ENCODE results near the gene RUNX2.

RUNX2 gene

DNA sequence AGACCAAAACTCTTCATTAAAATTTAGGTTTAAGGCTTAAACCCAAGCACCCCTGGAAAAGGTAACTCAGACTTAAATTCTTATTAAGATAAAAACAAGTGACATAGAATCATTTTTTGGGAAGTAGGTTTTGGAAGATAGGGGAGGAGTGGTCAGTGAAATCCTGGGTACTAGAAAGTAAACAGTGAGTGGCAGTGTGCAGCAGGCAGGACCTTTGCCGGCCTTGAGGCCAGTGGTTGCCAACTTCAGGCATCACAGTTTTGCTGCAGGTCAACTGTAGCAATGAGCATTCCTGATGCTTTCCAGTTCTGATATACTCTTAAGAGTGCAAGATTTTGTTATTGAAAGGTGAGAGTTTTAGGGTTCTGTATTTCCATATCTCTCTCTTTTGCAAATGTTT, 118.9 kb downstream of the RUNX2 start:
- 84% methylated on average over 1 of the region's 1 CpG for WGBS
- peaks cover 15% of the 10 kb centered on the region for H3K4me1 ChIP-seq (ENCODE audit: insufficient read depth, low read length)
- no peaks in the 10 kb centered on the region for H3K27me3 ChIP-seq (ENCODE audit: insufficient read depth, low read length)
- no peak overlapping the region for H3K9ac ChIP-seq (ENCODE audit: low read depth, low read length)
- H3K9me3 ChIP-seq (ENCODE audit: insufficient read depth, low read depth, low read length), result no peaks in the 10 kb centered on the region
- H3K27ac ChIP-seq (ENCODE audit: low read depth, low read length), result no peak overlapping the region
- H3K4me3 ChIP-seq (ENCODE audit: low read length), result no peak overlapping the region
- H3K36me3 ChIP-seq (ENCODE audit: insufficient read depth, low read length), result no peaks in the 10 kb centered on the region

DNA sequence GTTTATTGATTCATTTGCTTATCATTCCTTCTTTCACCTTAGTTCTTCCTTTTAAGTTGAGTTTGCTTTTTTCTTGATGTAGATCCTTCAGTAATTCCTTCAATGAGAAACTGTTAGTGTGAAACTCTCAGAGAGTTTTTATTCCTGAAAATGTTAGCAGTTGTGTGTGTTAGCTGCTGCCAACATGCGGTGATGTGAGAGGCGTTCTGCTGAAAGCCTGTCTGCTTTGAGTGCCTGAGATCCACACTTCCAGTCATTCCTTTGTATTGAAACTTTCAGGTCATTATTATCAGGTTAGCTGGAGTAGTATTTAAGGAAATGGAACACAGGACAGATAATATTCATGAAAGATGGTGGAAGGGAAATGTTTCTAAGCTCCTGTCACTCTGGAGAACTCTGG, 119.6 kb downstream of the RUNX2 start:
- Histone ChIP-seq H3K9me3 (ENCODE audit: insufficient read depth, low read depth, low read length) (no peaks in the 10 kb centered on the region), H3K4me3 (ENCODE audit: low read length) (no peak overlapping the region), H3K36me3 (ENCODE audit: insufficient read depth, low read length) (no peaks in the 10 kb centered on the region), H3K27me3 (ENCODE audit: insufficient read depth, low read length) (no peaks in the 10 kb centered on the region), H3K4me1 (ENCODE audit: insufficient read depth, low read length) (peaks cover 15% of the 10 kb centered on the region), H3K9ac (ENCODE audit: low read depth, low read length) (no peak overlapping the region), H3K27ac (ENCODE audit: low read depth, low read length) (no peak overlapping the region)
- WGBS, result 92% methylated on average over 2 of the region's 2 CpGs

DNA sequence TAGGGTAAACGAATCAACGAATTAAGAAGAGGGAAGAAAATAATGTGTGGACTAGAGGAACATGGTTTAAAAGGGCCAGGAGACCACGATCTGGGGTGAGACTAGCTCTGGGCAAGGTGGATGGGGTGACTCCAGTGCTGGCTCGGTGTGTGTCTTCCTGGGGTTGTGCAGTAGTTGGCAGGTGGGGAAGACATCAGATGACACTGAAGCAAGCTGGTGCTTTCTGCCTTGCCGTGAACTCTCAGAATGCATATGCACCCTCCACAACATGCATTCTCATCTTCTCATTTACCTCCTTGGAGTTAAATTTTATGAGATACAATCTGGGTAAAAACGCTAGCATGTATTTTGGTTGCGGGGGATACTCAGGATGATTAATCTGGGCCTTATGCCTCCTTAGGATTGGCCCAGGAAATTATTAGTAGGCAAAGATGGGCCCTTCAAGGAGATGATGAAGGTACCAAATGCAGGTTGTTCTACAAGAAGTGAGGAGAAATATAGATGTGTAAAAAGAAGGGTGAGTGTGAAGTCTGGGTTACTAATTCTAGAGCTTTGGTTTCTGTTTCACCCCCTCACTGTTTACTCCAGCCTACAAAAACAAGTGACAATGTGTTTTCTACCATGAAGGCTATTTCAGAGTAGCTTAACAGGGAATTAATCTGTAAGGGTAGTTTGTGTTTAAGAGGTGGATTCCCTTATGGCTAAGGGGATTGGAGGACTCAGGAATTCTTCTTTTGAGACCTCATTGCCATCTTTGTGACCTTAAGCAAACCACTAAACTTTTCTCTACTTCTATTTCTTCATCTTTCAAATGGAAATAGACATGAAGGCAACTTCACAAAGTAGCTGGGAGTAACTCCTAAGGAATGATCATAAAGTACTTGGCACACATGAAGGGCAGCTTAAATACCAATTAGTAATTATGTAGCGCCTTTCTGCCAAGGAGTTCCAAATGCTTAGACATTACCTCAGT, 120.6 kb downstream of the RUNX2 start:
- Histone ChIP-seq H3K4me1 (ENCODE audit: insufficient read depth, low read length) (peaks cover 15% of the 10 kb centered on the region), H3K27me3 (ENCODE audit: insufficient read depth, low read length) (no peaks in the 10 kb centered on the region), H3K9me3 (ENCODE audit: insufficient read depth, low read depth, low read length) (no peaks in the 10 kb centered on the region), H3K27ac (ENCODE audit: low read depth, low read length) (no peak overlapping the region), H3K4me3 (ENCODE audit: low read length) (no peak overlapping the region), H3K36me3 (ENCODE audit: insufficient read depth, low read length) (no peaks in the 10 kb centered on the region), H3K9ac (ENCODE audit: low read depth, low read length) (no peak overlapping the region)
- WGBS, result 92% methylated on average over 7 of the region's 8 CpGs

DNA sequence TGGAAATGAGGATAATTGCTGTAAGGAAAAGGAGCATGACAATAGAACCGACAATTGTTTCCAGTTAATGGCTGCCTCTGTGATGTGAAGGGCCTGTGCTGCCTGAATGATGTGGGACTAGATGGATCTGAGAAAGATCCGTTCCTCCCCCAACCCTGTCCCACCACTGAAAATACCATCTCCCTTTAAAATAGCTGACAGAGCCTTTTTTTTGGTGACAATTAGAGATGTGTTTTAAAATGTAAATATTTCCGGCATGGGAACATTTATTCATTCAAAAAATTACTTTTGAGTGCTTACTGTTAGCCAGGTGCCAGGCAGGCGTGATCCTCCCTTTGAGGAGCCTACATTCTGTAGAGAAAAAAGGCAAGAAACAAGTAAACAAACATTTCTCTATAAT, 122.0 kb downstream of the RUNX2 start:
- WGBS, result 82% methylated on average over 3 of the region's 4 CpGs
- H3K4me1 ChIP-seq (ENCODE audit: insufficient read depth, low read length), result peaks cover 19% of the 10 kb centered on the region
- no peaks in the 10 kb centered on the region for H3K27me3 ChIP-seq (ENCODE audit: insufficient read depth, low read length)
- no peak overlapping the region for H3K27ac ChIP-seq (ENCODE audit: low read depth, low read length)
- no peak overlapping the region for H3K4me3 ChIP-seq (ENCODE audit: low read length)
- H3K36me3 ChIP-seq (ENCODE audit: insufficient read depth, low read length), result no peaks in the 10 kb centered on the region
- H3K9me3 ChIP-seq (ENCODE audit: insufficient read depth, low read depth, low read length), result no peaks in the 10 kb centered on the region
- no peak overlapping the region for H3K9ac ChIP-seq (ENCODE audit: low read depth, low read length)

DNA sequence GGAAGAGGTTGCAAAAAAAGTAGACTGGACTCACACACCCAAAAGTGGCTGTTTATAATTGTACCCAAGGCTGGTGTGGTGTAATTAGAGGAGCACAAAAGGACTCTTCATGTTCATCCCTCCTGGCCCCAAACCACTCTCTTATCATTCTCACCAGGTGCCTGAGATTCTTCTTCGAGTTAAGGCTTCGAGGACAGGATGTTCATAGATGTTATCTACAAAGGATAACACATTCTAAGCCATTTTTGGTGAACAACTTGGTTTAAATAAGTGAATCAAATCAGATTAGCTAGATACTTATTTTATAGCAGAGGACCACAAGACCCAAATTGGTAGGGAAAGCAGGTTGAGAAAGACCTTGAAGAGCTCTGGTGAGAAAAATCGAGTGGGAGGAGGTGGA, 122.7 kb downstream of the RUNX2 start:
- no peaks in the 10 kb centered on the region for H3K9me3 ChIP-seq (ENCODE audit: insufficient read depth, low read depth, low read length)
- H3K27ac ChIP-seq (ENCODE audit: low read depth, low read length), result no peak overlapping the region
- H3K36me3 ChIP-seq (ENCODE audit: insufficient read depth, low read length), result no peaks in the 10 kb centered on the region
- WGBS, result 97% methylated on average over 2 of the region's 3 CpGs
- H3K27me3 ChIP-seq (ENCODE audit: insufficient read depth, low read length), result no peaks in the 10 kb centered on the region
- no peak overlapping the region for H3K9ac ChIP-seq (ENCODE audit: low read depth, low read length)
- no peak overlapping the region for H3K4me3 ChIP-seq (ENCODE audit: low read length)
- peaks cover 12% of the 10 kb centered on the region for H3K4me1 ChIP-seq (ENCODE audit: insufficient read depth, low read length)

DNA sequence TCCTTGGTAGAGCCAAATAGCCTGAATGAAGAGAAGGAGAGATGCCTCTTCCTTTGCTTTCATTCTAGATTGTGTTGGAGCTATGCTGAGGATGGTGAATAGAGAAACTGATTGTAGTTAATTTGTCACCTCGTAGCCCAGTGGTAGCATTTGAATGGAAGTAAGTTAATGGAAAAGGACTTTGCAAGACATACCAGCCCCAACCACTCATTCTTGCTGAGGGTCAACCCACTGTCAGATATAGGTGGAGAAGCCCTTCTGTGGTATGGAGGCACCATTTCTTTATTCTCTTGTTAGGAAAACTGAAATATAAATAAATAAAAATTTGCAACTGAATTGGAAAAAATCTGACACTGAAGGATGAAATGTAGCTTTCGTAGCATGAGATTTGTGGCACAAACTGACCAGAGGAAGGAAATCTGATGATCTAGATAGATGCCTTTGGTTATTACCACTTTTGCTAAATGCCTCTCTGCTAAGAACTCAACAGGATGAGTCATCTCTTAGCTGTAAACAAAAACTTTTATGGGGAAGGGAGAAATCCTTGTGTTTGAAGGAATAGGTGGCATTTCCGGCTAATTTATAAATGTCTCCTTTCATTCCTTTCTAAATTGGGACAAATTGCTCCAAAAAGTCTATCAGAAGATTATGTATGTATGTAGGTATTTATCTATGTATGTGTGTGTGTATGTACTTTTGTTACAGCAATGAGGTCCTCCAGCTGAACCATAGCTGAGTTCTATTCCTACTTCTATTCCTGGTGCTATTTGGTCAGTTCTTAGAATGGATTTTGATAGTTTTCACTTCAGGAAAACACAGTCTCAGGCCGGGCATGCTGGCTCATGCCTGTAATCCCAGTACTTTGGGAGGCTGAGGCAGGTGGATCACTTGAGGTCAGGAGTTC, 126.1 kb downstream of the RUNX2 start:
- Histone ChIP-seq H3K9ac (ENCODE audit: low read depth, low read length) (no peak overlapping the region), H3K4me3 (ENCODE audit: low read length) (no peak overlapping the region), H3K4me1 (ENCODE audit: insufficient read depth, low read length) (peaks cover 5% of the 10 kb centered on the region; the same call in 1 of the 2 replicates), H3K27ac (ENCODE audit: low read depth, low read length) (no peak overlapping the region), H3K36me3 (ENCODE audit: insufficient read depth, low read length) (no peaks in the 10 kb centered on the region), H3K9me3 (ENCODE audit: insufficient read depth, low read depth, low read length) (no peaks in the 10 kb centered on the region), H3K27me3 (ENCODE audit: insufficient read depth, low read length) (no peaks in the 10 kb centered on the region)
- 85% methylated on average over 3 of the region's 4 CpGs for WGBS

DNA sequence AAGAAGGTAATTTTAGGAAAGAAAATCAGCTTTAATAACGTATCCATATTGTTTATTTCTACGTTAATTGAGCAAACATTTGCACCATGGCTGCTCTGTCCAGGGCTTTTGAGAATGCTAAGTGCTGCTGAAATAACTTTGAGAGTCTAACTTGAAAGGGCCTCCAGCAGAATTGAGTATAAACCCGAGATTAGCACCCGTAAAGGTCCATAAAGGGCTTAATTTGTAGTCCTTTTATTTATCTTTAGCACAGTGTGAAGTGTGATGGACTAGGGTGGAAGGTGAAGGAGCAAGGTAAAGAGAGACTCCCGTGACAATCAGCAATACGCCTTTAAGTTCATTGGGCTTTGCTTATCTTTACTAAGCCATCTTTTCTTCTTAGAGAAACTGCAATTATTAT, 127.3 kb downstream of the RUNX2 start:
- Histone ChIP-seq H3K36me3 (ENCODE audit: insufficient read depth, low read length) (no peaks in the 10 kb centered on the region), H3K9ac (ENCODE audit: low read depth, low read length) (no peak overlapping the region), H3K9me3 (ENCODE audit: insufficient read depth, low read depth, low read length) (no peaks in the 10 kb centered on the region), H3K4me1 (ENCODE audit: insufficient read depth, low read length) (peaks cover 5% of the 10 kb centered on the region; the same call in 1 of the 2 replicates), H3K27ac (ENCODE audit: low read depth, low read length) (no peak overlapping the region), H3K4me3 (ENCODE audit: low read length) (no peak overlapping the region), H3K27me3 (ENCODE audit: insufficient read depth, low read length) (no peaks in the 10 kb centered on the region)
- 88% methylated on average over 5 of the region's 6 CpGs for WGBS

DNA sequence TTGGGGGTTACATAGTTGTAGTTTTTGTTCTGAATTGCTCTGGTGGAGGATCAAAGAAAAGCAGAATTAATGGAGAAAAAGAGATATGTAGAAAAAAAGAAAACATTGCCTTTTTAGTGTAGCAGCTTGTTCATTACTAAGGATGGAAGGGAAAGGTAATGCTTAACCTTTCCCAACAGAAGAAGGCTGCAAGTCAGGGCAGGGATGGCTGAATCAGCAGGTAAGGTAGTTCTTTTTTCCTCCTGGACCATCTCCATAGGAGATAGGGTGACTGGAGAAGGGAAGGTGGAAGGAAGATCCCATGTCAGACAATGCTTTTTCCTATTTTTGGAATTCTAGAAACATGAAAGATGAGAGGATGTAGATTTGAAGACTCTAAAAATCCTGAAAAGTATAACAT, 129.0 kb downstream of the RUNX2 start:
- Histone ChIP-seq H3K9ac (ENCODE audit: low read depth, low read length) (no peak overlapping the region), H3K27me3 (ENCODE audit: insufficient read depth, low read length) (no peaks in the 10 kb centered on the region), H3K27ac (ENCODE audit: low read depth, low read length) (no peak overlapping the region), H3K9me3 (ENCODE audit: insufficient read depth, low read depth, low read length) (no peaks in the 10 kb centered on the region), H3K36me3 (ENCODE audit: insufficient read depth, low read length) (no peaks in the 10 kb centered on the region), H3K4me1 (ENCODE audit: insufficient read depth, low read length) (peaks cover 5% of the 10 kb centered on the region; the same call in 1 of the 2 replicates), H3K4me3 (ENCODE audit: low read length) (no peak overlapping the region)

DNA sequence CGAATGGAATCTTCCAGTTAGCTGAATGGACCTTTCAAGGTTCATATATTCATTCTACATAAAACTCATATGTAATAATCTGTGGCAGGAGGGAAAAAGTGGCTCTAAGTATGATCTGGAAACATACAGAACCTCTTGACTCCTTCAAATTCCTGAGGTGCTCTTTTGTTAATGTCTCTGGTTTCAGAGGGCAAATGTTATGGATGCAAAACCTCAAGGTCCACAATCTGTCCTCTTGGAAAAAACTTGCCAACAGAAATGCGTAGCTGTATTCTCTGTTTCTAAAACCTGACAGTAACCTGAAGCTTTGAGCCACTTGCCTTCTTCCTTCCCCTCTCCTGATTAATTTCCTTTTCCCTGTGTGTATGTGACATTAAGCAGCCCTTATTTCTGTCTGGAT, 130.5 kb downstream of the RUNX2 start:
- Histone ChIP-seq H3K27ac (ENCODE audit: low read depth, low read length) (no peak overlapping the region), H3K27me3 (ENCODE audit: insufficient read depth, low read length) (no peaks in the 10 kb centered on the region), H3K9me3 (ENCODE audit: insufficient read depth, low read depth, low read length) (no peaks in the 10 kb centered on the region), H3K36me3 (ENCODE audit: insufficient read depth, low read length) (no peaks in the 10 kb centered on the region), H3K4me1 (ENCODE audit: insufficient read depth, low read length) (peaks cover 5% of the 10 kb centered on the region; the same call in 1 of the 2 replicates), H3K4me3 (ENCODE audit: low read length) (no peak overlapping the region), H3K9ac (ENCODE audit: low read depth, low read length) (no peak overlapping the region)
- WGBS, result 98% methylated on average over 1 of the region's 2 CpGs

DNA sequence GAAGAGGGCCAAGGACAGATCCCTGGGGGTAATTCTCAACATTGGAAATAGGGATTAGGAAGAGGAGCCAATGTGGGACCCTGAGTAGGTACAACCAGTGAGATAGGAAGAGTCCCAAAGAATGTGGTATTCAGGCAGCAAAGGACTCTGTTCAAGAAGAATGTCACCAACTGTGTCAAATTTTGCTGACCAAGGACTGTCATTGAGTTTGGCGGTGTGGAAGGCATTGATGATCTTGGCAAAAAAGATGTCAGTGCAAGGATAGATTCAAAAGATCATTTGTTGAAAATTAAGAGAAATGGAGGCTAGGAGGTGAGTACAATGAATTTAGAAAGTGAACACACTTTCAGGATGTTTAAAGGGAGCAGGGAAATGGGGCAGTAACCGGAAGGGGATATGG, 132.0 kb downstream of the RUNX2 start:
- no peaks in the 10 kb centered on the region for H3K36me3 ChIP-seq (ENCODE audit: insufficient read depth, low read length)
- no peaks in the 10 kb centered on the region for H3K9me3 ChIP-seq (ENCODE audit: insufficient read depth, low read depth, low read length)
- no peak overlapping the region for H3K9ac ChIP-seq (ENCODE audit: low read depth, low read length)
- no peak overlapping the region for H3K4me3 ChIP-seq (ENCODE audit: low read length)
- no peaks in the 10 kb centered on the region for H3K4me1 ChIP-seq (ENCODE audit: insufficient read depth, low read length)
- H3K27ac ChIP-seq (ENCODE audit: low read depth, low read length), result no peak overlapping the region
- 93% methylated on average over 2 of the region's 2 CpGs for WGBS
- H3K27me3 ChIP-seq (ENCODE audit: insufficient read depth, low read length), result no peaks in the 10 kb centered on the region

DNA sequence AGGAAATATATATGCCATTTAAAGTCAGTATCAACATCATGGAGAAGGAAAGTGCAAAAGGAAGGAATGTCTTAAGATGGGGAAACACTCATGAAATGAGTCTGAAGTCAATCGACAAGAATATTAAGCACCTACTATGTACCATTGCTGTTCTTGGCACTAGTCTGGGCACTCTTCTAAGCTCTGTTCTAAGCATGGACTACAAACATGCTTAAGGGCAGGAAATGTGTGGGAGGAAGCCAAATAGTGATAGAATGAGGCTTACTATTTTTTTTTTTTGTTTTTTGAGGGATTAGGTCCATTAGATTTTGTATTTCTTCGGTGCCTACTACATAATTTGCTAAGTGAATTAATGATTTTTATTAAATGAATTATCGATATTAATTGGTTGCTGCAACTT, 133.4 kb downstream of the RUNX2 start:
- no peaks in the 10 kb centered on the region for H3K27me3 ChIP-seq (ENCODE audit: insufficient read depth, low read length)
- WGBS, result 97% methylated on average over 3 of the region's 3 CpGs
- no peaks in the 10 kb centered on the region for H3K4me1 ChIP-seq (ENCODE audit: insufficient read depth, low read length)
- no peaks in the 10 kb centered on the region for H3K9me3 ChIP-seq (ENCODE audit: insufficient read depth, low read depth, low read length)
- no peak overlapping the region for H3K4me3 ChIP-seq (ENCODE audit: low read length)
- no peak overlapping the region for H3K27ac ChIP-seq (ENCODE audit: low read depth, low read length)
- no peaks in the 10 kb centered on the region for H3K36me3 ChIP-seq (ENCODE audit: insufficient read depth, low read length)
- H3K9ac ChIP-seq (ENCODE audit: low read depth, low read length), result no peak overlapping the region

Measured in HUES64 (cell line).